T-cell (primary cell): ENCODE data around the gene CDK1. TPM values are rescaled to one million over a fixed set of nuclear protein-coding genes. Genes with fewer than 3 reads are reported as not detected.

Source experiments
- ATAC-seq, 4 experiments: fragments of 200-7000 bp in 3 of 4; fragments of 150-1000 bp in 1 of 4; cut with Tn5 transposase; replicated peaks in 1 of 4; 1 replicate in 3 of 4; 2 replicates in 1 of 4; pipeline ENCODE4 v1.10.0; 2021; ENCODE audit warnings: moderate library complexity in 3 of 4, mild to moderate bottlenecking in 2 of 4, moderate number of reproducible peaks in 1 of 4
- CTCF ChIA-PET, 2 donors: fragments of 300-600 bp; sonication (Branson Sonifier 250); formaldehyde crosslinking; loops; one replicate each; lab custom pipeline; 2022; ENCODE audit warnings: antibody characterized with exemption in 2 of 2; lab: Charles Lee
- POLR2A ChIA-PET, 2 donors: fragments of 300-600 bp; sonication (Branson Sonifier 250); formaldehyde crosslinking; loops; one replicate each; lab custom pipeline; 2022; ENCODE audit warnings: antibody characterized with exemption in 2 of 2; lab: Charles Lee
- DNase-seq, 35 experiments: peaks; one replicate each; pipeline versions ENCODE4 v3.0.0 to v3.0.0-alpha.2; 2013 to 2023
- H3K27ac ChIP-seq: one replicate; pipeline ENCODE4 v1.5.1; 2013; ENCODE audit warnings: low read length
- H3K27me3 ChIP-seq, 2 experiments: replicated peaks in 1 of 2; 1 replicate in 1 of 2; 2 replicates in 1 of 2; pipeline versions ENCODE4 v1.6.1 to v1.7.0; 2013; ENCODE audit warnings: low read length in 1 of 2, mixed read lengths in 1 of 2; ENCODE audit not compliant: control insufficient read depth in 2 of 2, insufficient read depth in 2 of 2; ENCODE audit errors: extremely low read depth in 1 of 2
- H3K36me3 ChIP-seq, 2 donors: 1 replicate in 1 of 2; 2 replicates in 1 of 2; pipeline versions ENCODE4 v1.6.1 to v1.7.0; 2013; ENCODE audit warnings: low read length in 1 of 2; ENCODE audit not compliant: control insufficient read depth in 2 of 2, insufficient read depth in 1 of 2; ENCODE audit errors: extremely low read depth in 1 of 2
- H3K4me1 ChIP-seq, 2 experiments: 1 replicate in 1 of 2; 2 replicates in 1 of 2; pipeline versions ENCODE4 v1.6.1 to v1.7.0; 2013; ENCODE audit warnings: low read length in 2 of 2, mixed read lengths in 1 of 2; ENCODE audit not compliant: insufficient read depth in 2 of 2, control insufficient read depth in 1 of 2; ENCODE audit errors: extremely low read depth in 1 of 2
- H3K4me3 ChIP-seq, 2 donors: 1 replicate in 1 of 2; 2 replicates in 1 of 2; pipeline versions ENCODE4 v1.5.1 to v1.7.0; 2013; ENCODE audit warnings: mild to moderate bottlenecking in 2 of 2, low read length in 1 of 2, moderate library complexity in 1 of 2; ENCODE audit not compliant: control insufficient read depth in 1 of 2; ENCODE audit errors: extremely low read depth in 1 of 2
- H3K9me3 ChIP-seq: 2 replicates; pipeline ENCODE4 v1.7.0; 2013
- H3K27ac Mint-ChIP-seq, 2 donors: one replicate each; pipeline ENCODE4 v1.8.0; 2020 to 2021; ENCODE audit warnings: mild to moderate bottlenecking in 2 of 2, mixed read lengths in 2 of 2
- H3K27me3 Mint-ChIP-seq, 2 donors: one replicate each; pipeline ENCODE4 v1.8.0; 2021 to 2022; ENCODE audit warnings: mixed read lengths in 2 of 2
- H3K36me3 Mint-ChIP-seq: one replicate; pipeline ENCODE4 v1.8.0; 2021; ENCODE audit warnings: mixed read lengths
- H3K4me1 Mint-ChIP-seq, 3 donors: one replicate each; pipeline ENCODE4 v1.8.0; 2020 to 2022; ENCODE audit warnings: mixed read lengths in 3 of 3, mild to moderate bottlenecking in 1 of 3
- H3K4me3 Mint-ChIP-seq, 3 donors: one replicate each; pipeline ENCODE4 v1.8.0; 2020 to 2022; ENCODE audit warnings: mild to moderate bottlenecking in 3 of 3, mixed read lengths in 3 of 3, moderate library complexity in 3 of 3
- H3K9me3 Mint-ChIP-seq, 3 donors: one replicate each; pipeline ENCODE4 v1.8.0; 2020 to 2022; ENCODE audit warnings: mixed read lengths in 3 of 3
- WGBS: methylation state at CpG from one replicate; pipeline ENCODE4 v1.1.5; 2013; ENCODE audit warnings: missing lambda C conversion rate; ENCODE audit not compliant: insufficient coverage; 5-methylcytosine and 5-hydroxymethylcytosine counted together
- total RNA-seq, 35 experiments: library from RNA in 6 of 35; stranded (reverse) in 6 of 35; fragments of 120-200 nt in 1 of 35; gene quantifications; one replicate each; pipeline versions ENCODE4 v1.2.1 to v1.2.4 and lab custom pipeline; 2013 to 2026

The CDK1 gene
- total RNA-seq, 5 donors from 2014 or later (not counting 1 experiment from before 2014, with no cell fraction given) = 1.2 to 2.0 (median 1.6) TPM

DNA sequence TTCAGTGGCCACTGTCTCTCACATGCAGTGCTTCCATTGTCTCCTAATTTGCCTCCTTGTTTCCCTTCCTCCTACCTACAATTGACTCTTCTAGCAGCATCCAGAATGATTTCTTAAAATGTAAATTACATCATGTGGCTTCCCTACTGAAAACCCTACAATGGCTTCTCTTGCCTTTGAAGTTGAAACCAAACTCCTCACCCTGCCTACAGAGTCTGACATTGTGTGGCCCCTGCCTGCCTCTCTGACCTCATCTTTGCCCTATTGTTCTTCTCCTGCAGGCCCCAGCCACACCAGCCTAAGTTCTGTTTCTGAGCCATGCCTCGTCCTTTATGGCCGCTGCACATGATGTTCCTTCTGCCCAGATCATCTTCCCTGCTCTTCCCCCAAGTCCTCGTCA is 35.8 kb upstream of the CDK1 start:
- ATAC-seq (no peak), DNase-seq (no peak)
- Histone ChIP-seq H3K27ac (no peak overlapping the region), H3K4me1 (no peaks in the 10 kb centered on the region), H3K36me3 (no peaks in the 10 kb centered on the region), H3K27me3 (peaks cover 0 to 6% of the 10 kb centered on the region in 2 experiments), H3K4me3 (no peak overlapping the region), H3K9me3 (no peaks in the 10 kb centered on the region)
- POLR2A ChIA-PET = no interaction called here
- peaks cover 0 to 3% of the 10 kb centered on the region in 2 donors for H3K27me3 Mint-ChIP-seq
- no peaks in the 10 kb centered on the region for H3K4me1 Mint-ChIP-seq
- H3K36me3 Mint-ChIP-seq = peaks cover 9% of the 10 kb centered on the region
- H3K4me3 Mint-ChIP-seq = no peak overlapping the region
- WGBS = 96% methylated on average over 3 of the region's 3 CpGs
- CTCF ChIA-PET = no interaction called here
- H3K27ac Mint-ChIP-seq = no peak overlapping the region
- no peaks in the 10 kb centered on the region for H3K9me3 Mint-ChIP-seq

DNA sequence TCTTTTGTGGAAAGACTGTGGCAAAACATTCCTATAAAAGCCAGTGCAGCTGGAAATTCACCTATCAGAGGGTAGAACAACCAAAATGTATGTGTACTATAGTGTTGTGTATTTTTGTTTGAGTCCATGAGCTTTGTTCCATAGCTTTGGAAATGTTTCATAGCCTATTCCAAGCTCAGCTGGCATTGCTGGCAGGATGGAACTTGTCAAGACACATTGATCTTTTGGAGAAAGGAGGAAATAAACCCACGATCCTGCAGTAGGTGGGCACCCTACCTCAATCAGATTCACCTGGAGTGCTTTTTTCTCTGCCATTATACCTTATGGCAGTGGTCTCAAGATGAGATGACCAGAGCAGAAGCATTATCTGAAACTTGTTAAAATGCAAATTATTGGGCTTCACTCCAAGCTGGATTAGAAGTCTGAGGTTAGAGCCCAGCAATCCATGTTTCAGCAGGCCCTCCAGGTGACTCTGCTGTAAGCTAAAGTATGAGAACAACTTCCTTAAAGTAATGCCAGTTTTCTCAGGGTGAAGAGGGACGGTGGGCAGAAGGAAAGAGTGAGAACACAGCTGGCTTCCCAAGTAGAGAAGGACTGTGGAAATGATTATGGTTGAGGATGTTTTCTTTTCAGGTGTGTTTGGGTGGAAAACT is 30.3 kb upstream of the CDK1 start:
- H3K27me3 ChIP-seq = peaks cover 0 to 3% of the 10 kb centered on the region in 2 experiments
- H3K4me3 Mint-ChIP-seq = no peak overlapping the region
- CTCF ChIA-PET = no interaction called here
- 50% methylated on average over 1 of the region's 2 CpGs for WGBS
- no peak for ATAC-seq
- POLR2A ChIA-PET = interaction anchor here in 1 of 2 donors (0.6 kb wide), 1 partner anchor 1165 kb away, joined by 4 read pairs; no protein-coding TSS in a partner anchor
- H3K4me1 Mint-ChIP-seq = peaks cover 0 to 4% (median 0%) of the 10 kb centered on the region in 3 donors
- H3K27ac Mint-ChIP-seq = no peak overlapping the region
- no peak overlapping the region for H3K4me3 ChIP-seq
- no peak overlapping the region for H3K27ac ChIP-seq
- no peaks in the 10 kb centered on the region for H3K9me3 Mint-ChIP-seq
- H3K4me1 ChIP-seq = no peaks in the 10 kb centered on the region
- peaks cover 0 to 3% of the 10 kb centered on the region in 2 donors for H3K27me3 Mint-ChIP-seq
- H3K36me3 ChIP-seq = no peaks in the 10 kb centered on the region
- H3K36me3 Mint-ChIP-seq = peaks cover under 1% of the 10 kb centered on the region
- H3K9me3 ChIP-seq = no peaks in the 10 kb centered on the region
- DNase-seq = no peak

DNA sequence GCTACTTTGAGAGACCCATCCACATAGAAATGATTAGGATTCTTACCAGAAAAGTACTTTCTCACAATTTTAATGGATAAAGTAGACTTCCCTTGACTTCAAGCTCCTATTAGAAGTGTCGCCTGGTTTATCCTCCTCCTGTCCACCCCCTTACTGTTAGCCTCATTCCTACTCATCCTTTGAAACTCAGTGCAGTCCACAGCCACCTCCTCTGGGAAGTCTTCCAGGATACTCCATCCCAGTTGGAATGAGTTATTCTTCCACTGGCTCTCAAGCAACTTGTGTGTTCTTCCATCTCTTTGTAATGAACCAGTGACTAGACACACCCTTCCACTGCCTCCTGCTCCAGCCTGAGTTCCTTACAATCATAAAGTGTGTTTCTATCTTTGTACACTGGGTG is 25.1 kb upstream of the CDK1 start:
- POLR2A ChIA-PET = no interaction called here

DNA sequence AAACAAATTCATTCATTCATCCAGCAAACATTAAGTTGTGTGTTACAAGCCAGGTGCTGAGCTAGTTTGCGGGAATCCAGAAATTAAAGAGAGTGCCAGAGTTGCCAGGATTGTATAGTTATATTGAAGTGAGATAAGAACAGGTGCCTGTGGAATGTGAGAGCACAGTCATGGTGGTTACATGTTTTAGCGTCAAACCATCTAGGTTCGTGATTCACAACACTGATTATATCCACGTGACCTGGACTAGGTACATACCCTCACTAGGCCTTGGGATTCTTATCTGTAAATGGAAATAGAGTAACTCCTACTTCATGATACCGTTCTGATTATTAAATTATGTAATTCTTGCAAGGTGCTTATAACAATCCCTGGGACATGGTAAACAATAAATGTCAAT is 24.5 kb upstream of the CDK1 start:
- H3K4me1 Mint-ChIP-seq = peaks cover 0 to 4% (median 0%) of the 10 kb centered on the region in 3 donors
- no peak overlapping the region for H3K4me3 ChIP-seq
- ATAC-seq (no peak), DNase-seq (no peak)
- H3K36me3 ChIP-seq = no peaks in the 10 kb centered on the region
- no peak overlapping the region for H3K27ac Mint-ChIP-seq
- ChIA-PET CTCF (no interaction called here), POLR2A (no interaction called here)
- no peaks in the 10 kb centered on the region for H3K36me3 Mint-ChIP-seq
- no peaks in the 10 kb centered on the region for H3K9me3 ChIP-seq
- no peaks in the 10 kb centered on the region for H3K4me1 ChIP-seq
- H3K9me3 Mint-ChIP-seq = no peaks in the 10 kb centered on the region
- no peak overlapping the region for H3K4me3 Mint-ChIP-seq
- peaks cover 10 to 12% of the 10 kb centered on the region in 2 donors for H3K27me3 Mint-ChIP-seq
- H3K27me3 ChIP-seq = peaks cover 0 to 7% of the 10 kb centered on the region in 2 experiments
- no peak overlapping the region for H3K27ac ChIP-seq
- no CpG with 5 or more reads among the region's 5 CpGs for WGBS

More for the DNA sequence above, 25.1 kb upstream of the CDK1 start:
- Histone ChIP-seq H3K36me3 (no peaks in the 10 kb centered on the region), H3K9me3 (no peaks in the 10 kb centered on the region), H3K4me1 (no peaks in the 10 kb centered on the region), H3K4me3 (no peak overlapping the region), H3K27ac (no peak overlapping the region), H3K27me3 (peaks cover 0 to 4% of the 10 kb centered on the region in 2 experiments)
- no peak overlapping the region for H3K27ac Mint-ChIP-seq
- H3K4me3 Mint-ChIP-seq = no peak overlapping the region
- DNase-seq = no peak
- H3K36me3 Mint-ChIP-seq = no peaks in the 10 kb centered on the region
- peaks cover 0 to 4% (median 0%) of the 10 kb centered on the region in 3 donors for H3K4me1 Mint-ChIP-seq
- WGBS = 78% methylated on average over 1 of the region's 1 CpG
- no peak for ATAC-seq
- peaks cover 10 to 14% of the 10 kb centered on the region in 2 donors for H3K27me3 Mint-ChIP-seq
- no peaks in the 10 kb centered on the region for H3K9me3 Mint-ChIP-seq
- CTCF ChIA-PET = no interaction called here

GRCh38 chr10:60757420-60757895 is 20.8 kb upstream of the CDK1 start:
- H3K27me3 ChIP-seq = peaks cover 0 to 7% of the 10 kb centered on the region in 2 experiments
- Mint-ChIP-seq H3K27me3 (peaks cover 10 to 12% of the 10 kb centered on the region in 2 donors), H3K4me3 (no peak overlapping the region), H3K4me1 (no peaks in the 10 kb centered on the region), H3K27ac (no peak overlapping the region), H3K36me3 (no peaks in the 10 kb centered on the region), H3K9me3 (no peaks in the 10 kb centered on the region)
- no peaks in the 10 kb centered on the region for H3K9me3 ChIP-seq
- H3K27ac ChIP-seq = no peak overlapping the region
- no peak overlapping the region for H3K4me3 ChIP-seq
- no peaks in the 10 kb centered on the region for H3K36me3 ChIP-seq
- no peaks in the 10 kb centered on the region for H3K4me1 ChIP-seq
- no CpG with 5 or more reads among the region's 3 CpGs for WGBS
- ChIA-PET CTCF (no interaction called here), POLR2A (no interaction called here)
- ATAC-seq (no peak), DNase-seq (no peak)

- no peaks in the 10 kb centered on the region for H3K4me1 ChIP-seq
- H3K27ac Mint-ChIP-seq = no peak overlapping the region
- ATAC-seq (no peak), DNase-seq (no peak)
- H3K9me3 Mint-ChIP-seq = no peaks in the 10 kb centered on the region
- CTCF ChIA-PET = interaction anchor here in 1 of 2 donors (0.7 kb wide), 1 partner anchor 473 kb away, joined by 3 read pairs; no protein-coding TSS in a partner anchor
- H3K4me1 Mint-ChIP-seq = no peaks in the 10 kb centered on the region
- no peaks in the 10 kb centered on the region for H3K36me3 ChIP-seq
- H3K9me3 ChIP-seq = no peaks in the 10 kb centered on the region
- H3K36me3 Mint-ChIP-seq = no peaks in the 10 kb centered on the region
- peaks cover 0 to 7% of the 10 kb centered on the region in 2 experiments for H3K27me3 ChIP-seq
- no peak overlapping the region for H3K27ac ChIP-seq
- no peak overlapping the region for H3K4me3 Mint-ChIP-seq
- POLR2A ChIA-PET = no interaction called here
- peaks cover 8 to 10% of the 10 kb centered on the region in 2 donors for H3K27me3 Mint-ChIP-seq
- 95% methylated on average over 4 of the region's 6 CpGs for WGBS
- no peak overlapping the region for H3K4me3 ChIP-seq
Observed at GRCh38 chr10:60759181-60759580, 19.1 kb upstream of the CDK1 start.
